Mammary epithelial cell (primary cell): ENCODE measurements around the gene DRD2.

ENCODE experiments used
- EZH2 ChIP-seq: IDR thresholded peaks from 2 replicates; pipeline ENCODE4 v1.6.1; 2012; ENCODE audit warnings: low read length, inconsistent platforms, borderline replicate concordance
- TF ChIP-seq, protein P1 (sequence below), 2 donors: IDR thresholded peaks in 1 of 2; conservative IDR thresholded peaks in 1 of 2; 2 replicates each; pipeline ENCODE4 v1.5.1; 2011 to 2012; ENCODE audit warnings: inconsistent platforms in 2 of 2, low read length in 2 of 2, mild to moderate bottlenecking in 2 of 2, control low read depth in 1 of 2, low read depth in 1 of 2; ENCODE audit not compliant: insufficient read depth in 1 of 2; ENCODE audit errors: extremely low read depth in 1 of 2

- TF ChIP-seq, protein P1, sequence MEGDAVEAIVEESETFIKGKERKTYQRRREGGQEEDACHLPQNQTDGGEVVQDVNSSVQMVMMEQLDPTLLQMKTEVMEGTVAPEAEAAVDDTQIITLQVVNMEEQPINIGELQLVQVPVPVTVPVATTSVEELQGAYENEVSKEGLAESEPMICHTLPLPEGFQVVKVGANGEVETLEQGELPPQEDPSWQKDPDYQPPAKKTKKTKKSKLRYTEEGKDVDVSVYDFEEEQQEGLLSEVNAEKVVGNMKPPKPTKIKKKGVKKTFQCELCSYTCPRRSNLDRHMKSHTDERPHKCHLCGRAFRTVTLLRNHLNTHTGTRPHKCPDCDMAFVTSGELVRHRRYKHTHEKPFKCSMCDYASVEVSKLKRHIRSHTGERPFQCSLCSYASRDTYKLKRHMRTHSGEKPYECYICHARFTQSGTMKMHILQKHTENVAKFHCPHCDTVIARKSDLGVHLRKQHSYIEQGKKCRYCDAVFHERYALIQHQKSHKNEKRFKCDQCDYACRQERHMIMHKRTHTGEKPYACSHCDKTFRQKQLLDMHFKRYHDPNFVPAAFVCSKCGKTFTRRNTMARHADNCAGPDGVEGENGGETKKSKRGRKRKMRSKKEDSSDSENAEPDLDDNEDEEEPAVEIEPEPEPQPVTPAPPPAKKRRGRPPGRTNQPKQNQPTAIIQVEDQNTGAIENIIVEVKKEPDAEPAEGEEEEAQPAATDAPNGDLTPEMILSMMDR (conservative IDR thresholded peaks at IDR 0.05 in 1 of 2, IDR thresholded peaks at IDR 0.05 in 1 of 2; ENCODE audit: extremely low read depth in 1 of 2, insufficient read depth in 1 of 2, low read depth in 1 of 2, low read length in 2 of 2) = no peak
- no peak for TF ChIP-seq EZH2
These were observed 39.7 kb upstream of the DRD2 start for GRCh38 chr11:113514856-113515255.
